Erythroblast (primary cell): Measurements from ENCODE around the gene OR1E2.

ENCODE experiments used
- GATA1 ChIP-seq: IDR thresholded peaks from 2 replicates; pipeline ENCODE4 v1.6.1; 2011; ENCODE audit warnings: low read depth, mild to moderate bottlenecking, control low read depth, low read length, moderate library complexity
- POLR2A ChIP-seq: IDR thresholded peaks from 2 replicates; pipeline ENCODE4 v1.6.1; 2011; ENCODE audit warnings: mild to moderate bottlenecking, low read length

- no peak for TF ChIP-seq GATA1
- TF ChIP-seq POLR2A = no peak
These were observed 15.4 kb downstream of the OR1E2 start for GRCh38 chr17:3418222-3418621.
